RWPE2 (cell line): Measurements from ENCODE around the gene MBD3.

Source experiments
- ATAC-seq: fragments of 200-7000 bp; cut with Tn5 transposase; 3 replicates; pipeline ENCODE4 v1.9.1; 2021; ENCODE audit warnings: low read depth
- DNase-seq: peaks from one replicate; pipeline ENCODE4 v3.0.0-alpha.2; 2020; ENCODE audit warnings: low spot score
- H3K27ac ChIP-seq: fragments of 450-650 bp; 2 replicates; pipeline ENCODE4 v1.5.1; 2017; ENCODE audit warnings: mild to moderate bottlenecking; ENCODE audit not compliant: poor library complexity, severe bottlenecking
- H3K27me3 ChIP-seq: fragments of 250-450 bp; sonication (Bioruptor Pico); 2 replicates; pipeline ENCODE4 v1.5.1; 2021; ENCODE audit warnings: mild to moderate bottlenecking, moderate library complexity; ENCODE audit not compliant: insufficient read depth, poor library complexity, severe bottlenecking
- H3K36me3 ChIP-seq: fragments of 250-450 bp; sonication (Bioruptor Pico); 2 replicates; pipeline ENCODE4 v1.5.1; 2020; ENCODE audit warnings: low read depth, mild to moderate bottlenecking, moderate library complexity
- H3K4me1 ChIP-seq: fragments of 250-450 bp; sonication (Bioruptor Pico); 2 replicates; pipeline ENCODE4 v1.5.1; 2021; ENCODE audit warnings: mild to moderate bottlenecking, moderate library complexity; ENCODE audit not compliant: insufficient read depth, poor library complexity, severe bottlenecking
- H3K4me3 ChIP-seq: fragments of 250-450 bp; sonication (Bioruptor Pico); 2 replicates; pipeline ENCODE4 v1.5.1; 2021; ENCODE audit warnings: mild to moderate bottlenecking, moderate library complexity; ENCODE audit not compliant: severe bottlenecking
- H3K9me3 ChIP-seq: fragments of 250-450 bp; sonication (Bioruptor Pico); 2 replicates; pipeline ENCODE4 v1.5.1; 2021; ENCODE audit warnings: mild to moderate bottlenecking, moderate library complexity; ENCODE audit not compliant: severe bottlenecking
- CTCF ChIP-seq: fragments of 450-650 bp; IDR thresholded peaks from one replicate; pipeline ENCODE4 v1.5.1; 2017; ENCODE audit warnings: mild to moderate bottlenecking, moderate library complexity; ENCODE audit not compliant: poor library complexity, severe bottlenecking

The MBD3 gene

GRCh38 chr19:1527650-1528309 lies 64.9 kb downstream of the MBD3 start:
- ATAC-seq, result no peak
- H3K27ac ChIP-seq, result no peak overlapping the region
- H3K9me3 ChIP-seq, result no peaks in the 10 kb centered on the region
- TF ChIP-seq CTCF, result no peak
- no peak for DNase-seq
- H3K36me3 ChIP-seq, result no peaks in the 10 kb centered on the region
- H3K27me3 ChIP-seq, result peaks cover 28% of the 10 kb centered on the region
- H3K4me1 ChIP-seq, result no peaks in the 10 kb centered on the region
- no peak overlapping the region for H3K4me3 ChIP-seq

GRCh38 chr19:1526979-1527649 lies 65.6 kb downstream of the MBD3 start:
- Histone ChIP-seq H3K9me3 (no peaks in the 10 kb centered on the region), H3K36me3 (no peaks in the 10 kb centered on the region), H3K27ac (no peak overlapping the region), H3K4me3 (no peak overlapping the region), H3K4me1 (no peaks in the 10 kb centered on the region), H3K27me3 (peaks cover 31% of the 10 kb centered on the region)
- peak; percentile 62; the same call in 2 of the 3 replicates for ATAC-seq
- no peak for TF ChIP-seq CTCF
- DNase-seq, result no peak

GRCh38 chr19:1526066-1526778 lies 66.4 kb downstream of the MBD3 start:
- no peak overlapping the region for H3K27ac ChIP-seq
- no peak overlapping the region for H3K4me3 ChIP-seq
- no peaks in the 10 kb centered on the region for H3K9me3 ChIP-seq
- peaks cover 31% of the 10 kb centered on the region for H3K27me3 ChIP-seq
- H3K4me1 ChIP-seq, result no peaks in the 10 kb centered on the region
- ATAC-seq, result no peak
- no peak for DNase-seq
- H3K36me3 ChIP-seq, result no peaks in the 10 kb centered on the region
- no peak for TF ChIP-seq CTCF

- Histone ChIP-seq H3K4me3 (no peak overlapping the region), H3K36me3 (no peaks in the 10 kb centered on the region), H3K4me1 (no peaks in the 10 kb centered on the region), H3K9me3 (no peaks in the 10 kb centered on the region), H3K27me3 (peaks cover 31% of the 10 kb centered on the region), H3K27ac (no peak overlapping the region)
- ATAC-seq (no peak; the same call in 2 of the 3 replicates), DNase-seq (no peak)
- TF ChIP-seq CTCF, result no peak
Measured at GRCh38 chr19:1525343-1525742, 67.3 kb downstream of the MBD3 start.

GRCh38 chr19:1524972-1525325 lies 67.7 kb downstream of the MBD3 start:
- Histone ChIP-seq H3K36me3 (no peaks in the 10 kb centered on the region), H3K27ac (no peak overlapping the region), H3K27me3 (peaks cover 31% of the 10 kb centered on the region), H3K4me3 (no peak overlapping the region), H3K4me1 (no peaks in the 10 kb centered on the region), H3K9me3 (no peaks in the 10 kb centered on the region)
- no peak for TF ChIP-seq CTCF
- ATAC-seq (no peak), DNase-seq (no peak)
